Natural killer cell (primary cell): Measurements from ENCODE around the gene PRIMPOL. TPM values are rescaled to one million over a fixed set of nuclear protein-coding genes. Genes with fewer than 3 reads are reported as not detected.
A peak's percentile ranks its signal among the peaks of the same experiment; 100 is the strongest.

Experiments used
- ATAC-seq, 3 donors: fragments of 150-1000 bp in 2 of 3; fragments of 200-7000 bp in 1 of 3; cut with Tn5 transposase; 1 replicate in 1 of 3; 2 replicates in 2 of 3; pipeline ENCODE4 v1.10.0; 2021; ENCODE audit warnings: mild to moderate bottlenecking in 2 of 3, moderate library complexity in 2 of 3
- DNase-seq, 2 donors: peaks; one replicate each; pipeline versions ENCODE4 v3.0.0 to v3.0.0-alpha.2; 2013 to 2021; ENCODE audit warnings: mixed read lengths in 1 of 2
- H3K27ac ChIP-seq: one replicate; pipeline ENCODE4 v1.5.1; 2013; ENCODE audit warnings: mild to moderate bottlenecking, low read length
- H3K27me3 ChIP-seq: one replicate; pipeline ENCODE4 v1.6.1; 2013; ENCODE audit warnings: low read length; ENCODE audit not compliant: control insufficient read depth, insufficient read depth
- H3K36me3 ChIP-seq: one replicate; pipeline ENCODE4 v1.6.1; 2013; ENCODE audit warnings: low read length; ENCODE audit not compliant: control insufficient read depth, insufficient read depth
- H3K4me1 ChIP-seq: one replicate; pipeline ENCODE4 v1.6.1; 2013; ENCODE audit warnings: low read length; ENCODE audit not compliant: control insufficient read depth, insufficient read depth
- H3K4me3 ChIP-seq: one replicate; pipeline ENCODE4 v1.5.1; 2013; ENCODE audit warnings: low read length
- H3K9me3 ChIP-seq: one replicate; pipeline ENCODE4 v1.6.1; 2013; ENCODE audit warnings: low read length; ENCODE audit not compliant: control insufficient read depth, insufficient read depth
- H3K27ac Mint-ChIP-seq, 2 donors: one replicate each; pipeline ENCODE4 v1.8.0; 2022; ENCODE audit warnings: mild to moderate bottlenecking in 2 of 2, mixed read lengths in 2 of 2, moderate library complexity in 1 of 2
- H3K27me3 Mint-ChIP-seq, 2 donors: one replicate each; pipeline ENCODE4 v1.8.0; 2022; ENCODE audit warnings: low read depth in 2 of 2, mixed read lengths in 2 of 2
- H3K36me3 Mint-ChIP-seq: one replicate; pipeline ENCODE4 v1.8.0; 2022; ENCODE audit warnings: mixed read lengths
- H3K4me1 Mint-ChIP-seq, 2 donors: one replicate each; pipeline ENCODE4 v1.8.0; 2022; ENCODE audit warnings: mixed read lengths in 2 of 2
- H3K4me3 Mint-ChIP-seq: one replicate; pipeline ENCODE4 v1.8.0; 2022; ENCODE audit warnings: mild to moderate bottlenecking, moderate library complexity, mixed read lengths
- H3K9me3 Mint-ChIP-seq, 2 donors: one replicate each; pipeline ENCODE4 v1.8.0; 2022; ENCODE audit warnings: mixed read lengths in 2 of 2
- CTCF ChIP-seq: fragments of 200-600 bp; IDR thresholded peaks from one replicate; pipeline ENCODE4 v1.8.0; 2022; ENCODE audit warnings: antibody characterized with exemption
- WGBS: methylation state at CpG from one replicate; pipeline ENCODE4 v1.1.7; 2013; ENCODE audit warnings: missing lambda C conversion rate; ENCODE audit not compliant: insufficient coverage; 5-methylcytosine and 5-hydroxymethylcytosine counted together
- intact Hi-C: fragments of 100-400 bp; cut with micrococcal nuclease; formaldehyde crosslinking; loops from one replicate; pipeline ENCODE4 v1.14.2; 2022
- total RNA-seq, 4 donors: library from RNA; stranded (reverse); fragments of 120-200 nt in 1 of 4; gene quantifications; one replicate each; pipeline versions ENCODE4 v1.2.3 to v1.2.4, GENCODE V29; 2013 to 2022

PRIMPOL gene
- total RNA-seq, 3 donors from 2014 or later (not counting 1 experiment from before 2014, with no cell fraction given): 13.2 to 17.9 (median 16.9) TPM

GRCh38 chr4:184616633-184617551 is 32.6 kb upstream of the PRIMPOL start:
- Histone ChIP-seq H3K27me3 (no peaks in the 10 kb centered on the region), H3K36me3 (no peaks in the 10 kb centered on the region), H3K9me3 (peaks cover 7% of the 10 kb centered on the region), H3K4me1 (no peaks in the 10 kb centered on the region), H3K4me3 (no peak overlapping the region), H3K27ac (no peak overlapping the region)
- no peak overlapping the region for H3K4me3 Mint-ChIP-seq
- 83% methylated on average over 12 of the region's 12 CpGs for WGBS
- H3K27me3 Mint-ChIP-seq: no peaks in the 10 kb centered on the region
- no peaks in the 10 kb centered on the region for H3K36me3 Mint-ChIP-seq
- intact Hi-C loops: no loop called here
- DNase-seq (no peak), ATAC-seq (no peak)
- no peaks in the 10 kb centered on the region for H3K4me1 Mint-ChIP-seq
- H3K27ac Mint-ChIP-seq: peak overlapping the region in 1 of 2 donors; percentile 10
- H3K9me3 Mint-ChIP-seq: peaks cover 0 to 2% of the 10 kb centered on the region in 2 donors
- TF ChIP-seq CTCF: no peak

GRCh38 chr4:184617600-184618196 is 31.8 kb upstream of the PRIMPOL start:
- H3K36me3 Mint-ChIP-seq: no peaks in the 10 kb centered on the region
- TF ChIP-seq CTCF: no peak
- no peaks in the 10 kb centered on the region for H3K4me1 Mint-ChIP-seq
- Histone ChIP-seq H3K4me1 (no peaks in the 10 kb centered on the region), H3K4me3 (no peak overlapping the region), H3K27me3 (no peaks in the 10 kb centered on the region), H3K27ac (no peak overlapping the region), H3K9me3 (peaks cover 7% of the 10 kb centered on the region), H3K36me3 (no peaks in the 10 kb centered on the region)
- no peak for ATAC-seq
- peaks cover 0 to 2% of the 10 kb centered on the region in 2 donors for H3K9me3 Mint-ChIP-seq
- intact Hi-C loops: no loop called here
- no peak overlapping the region for H3K4me3 Mint-ChIP-seq
- no peak for DNase-seq
- 92% methylated on average over 8 of the region's 9 CpGs for whole genome bisulfite sequencing
- no peaks in the 10 kb centered on the region for H3K27me3 Mint-ChIP-seq
- peak overlapping the region in 1 of 2 donors; percentile 10 for H3K27ac Mint-ChIP-seq

- Histone ChIP-seq H3K4me1 (peaks cover 9% of the 10 kb centered on the region), H3K36me3 (no peaks in the 10 kb centered on the region), H3K4me3 (no peak overlapping the region), H3K27ac (no peak overlapping the region), H3K9me3 (no peaks in the 10 kb centered on the region), H3K27me3 (no peaks in the 10 kb centered on the region)
- intact Hi-C loops: no loop called here
- ATAC-seq: no peak
- no peak overlapping the region for H3K27ac Mint-ChIP-seq
- peaks cover 14 to 20% of the 10 kb centered on the region in 2 donors for H3K4me1 Mint-ChIP-seq
- TF ChIP-seq CTCF: no peak
- WGBS: 81% methylated on average over 9 of the region's 11 CpGs
- H3K4me3 Mint-ChIP-seq: no peak overlapping the region
- H3K9me3 Mint-ChIP-seq: no peaks in the 10 kb centered on the region
- H3K36me3 Mint-ChIP-seq: peaks cover 6% of the 10 kb centered on the region
- no peak for DNase-seq
- H3K27me3 Mint-ChIP-seq: no peaks in the 10 kb centered on the region
Measured at GRCh38 chr4:184620212-184620867, 29.2 kb upstream of the PRIMPOL start.
